SHP77 treated with DMSO at 0.1 percent for 48 hours (cell line): ENCODE data around the gene CSNK1A1.
"Not testable (repeated sequence)": the region's sequence is repeated elsewhere in the genome, so short reads cannot be mapped to it uniquely, and the experiment has no call there.

Experiments
- DNase-seq: peaks from one replicate; lab custom pipeline; 2025; lab: John Stamatoyannopoulos, UW

CSNK1A1 gene

DNA sequence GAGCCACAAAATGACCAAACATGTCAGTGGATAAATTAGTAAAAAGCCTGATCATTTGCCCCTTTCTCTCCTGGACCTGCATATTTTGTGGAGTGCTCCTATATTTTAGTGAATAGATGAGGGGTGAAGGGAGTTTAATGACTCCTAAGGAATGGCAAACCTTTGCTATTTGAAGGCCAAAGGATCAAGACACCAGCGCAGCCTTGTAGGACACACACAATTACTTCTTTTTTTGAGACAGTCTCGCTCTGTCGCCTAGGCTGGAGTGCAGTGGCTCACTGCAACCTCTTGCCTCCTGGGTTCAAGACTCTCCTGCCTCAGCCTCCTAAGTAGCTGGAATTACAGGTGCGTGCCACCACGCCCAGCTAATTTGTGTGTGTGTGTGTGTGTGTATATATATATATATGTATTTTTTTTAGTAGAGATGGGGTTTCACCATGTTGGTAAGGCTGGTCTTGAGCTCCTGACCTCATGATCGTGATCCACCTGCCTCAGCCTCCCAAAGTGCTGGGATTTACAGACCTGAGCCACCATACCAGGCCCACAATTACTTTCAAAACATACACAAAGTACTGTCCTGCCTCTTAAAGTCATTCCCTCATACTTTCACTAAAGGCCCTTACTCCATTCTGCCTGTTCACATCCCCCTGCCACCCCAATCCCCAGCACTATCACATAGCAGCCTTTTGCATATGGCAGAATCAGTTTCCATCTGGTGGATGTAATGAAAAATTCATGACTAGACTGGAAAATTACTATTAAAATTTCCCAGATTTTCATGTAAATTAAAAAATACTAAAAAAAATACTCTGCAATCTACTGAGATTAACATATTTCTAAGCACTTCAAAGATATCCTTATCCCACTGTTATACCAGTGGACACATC, 60.4 kb downstream of the CSNK1A1 start:
- no peak for DNase-seq

DNA sequence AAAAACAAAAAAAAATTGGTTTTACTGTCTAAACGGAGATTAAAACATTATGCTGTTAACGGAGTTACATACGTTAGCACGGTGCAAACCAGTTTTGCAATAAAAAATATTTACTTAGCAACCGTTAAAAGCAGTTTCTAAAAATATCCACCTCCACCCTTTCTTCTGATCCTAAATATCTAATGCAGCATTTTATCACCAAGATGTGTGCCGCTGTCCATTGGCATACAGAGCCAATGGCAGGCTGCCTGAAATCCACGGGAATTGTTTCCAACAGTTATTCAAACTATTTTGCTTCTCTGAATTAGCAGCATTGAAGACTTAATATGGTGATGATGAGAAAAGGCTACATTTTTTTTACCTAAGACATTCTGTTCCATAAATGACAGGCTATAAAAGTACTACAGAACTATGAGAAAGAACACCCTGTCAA, 61.6 kb downstream of the CSNK1A1 start:
- DNase-seq = no peak

DNA sequence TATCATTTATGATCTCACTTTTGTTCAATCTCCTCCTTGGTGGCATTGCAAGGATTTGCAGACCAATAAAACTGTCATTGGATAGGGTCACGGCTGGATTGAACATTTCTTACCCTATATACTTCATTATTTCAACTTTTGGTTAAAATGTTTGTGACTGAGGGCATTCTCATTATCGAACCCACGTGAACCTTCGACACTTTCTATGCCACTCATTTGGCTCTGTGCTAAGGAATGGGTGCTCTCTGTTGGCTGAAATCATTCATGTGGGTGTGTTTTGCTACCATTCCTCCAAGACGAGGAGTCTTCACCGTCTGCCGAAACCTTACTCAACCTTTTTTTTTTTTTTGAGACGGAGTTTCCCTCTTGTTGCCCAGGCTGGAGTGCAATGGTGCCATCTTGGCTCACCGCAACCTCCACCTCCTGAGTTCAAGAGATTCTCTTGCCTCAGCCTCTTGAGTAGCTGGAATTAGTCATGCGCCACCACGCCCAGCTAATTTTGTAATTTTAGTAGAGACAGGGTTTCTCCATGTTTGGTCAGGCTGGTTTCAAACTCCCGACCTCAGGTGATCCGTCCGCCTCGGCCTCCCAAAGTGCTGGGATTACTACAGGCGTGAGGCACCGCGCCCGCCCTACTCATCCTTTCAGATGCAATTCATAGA, 62.5 kb downstream of the CSNK1A1 start:
- DNase-seq = no peak

DNA sequence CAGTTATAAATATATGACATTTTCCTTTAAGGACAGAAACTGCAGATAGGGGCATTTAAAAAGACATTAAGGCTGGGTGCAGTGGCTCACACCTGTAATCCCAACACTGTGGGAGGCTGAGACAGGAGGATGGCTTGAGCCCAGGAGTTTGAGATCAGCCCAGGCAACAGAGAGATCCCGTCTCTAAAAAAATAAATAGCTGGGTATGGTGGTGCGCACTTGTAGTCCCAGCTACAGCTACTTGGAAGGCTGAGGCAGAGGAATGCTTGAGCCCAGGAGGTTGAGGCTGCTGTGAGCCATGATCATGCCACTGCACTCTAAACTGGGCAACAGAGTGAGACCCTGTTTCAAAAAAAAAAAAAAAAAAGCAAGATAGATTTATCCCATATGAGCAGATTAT, 63.6 kb downstream of the CSNK1A1 start:
- DNase-seq = no peak

DNA sequence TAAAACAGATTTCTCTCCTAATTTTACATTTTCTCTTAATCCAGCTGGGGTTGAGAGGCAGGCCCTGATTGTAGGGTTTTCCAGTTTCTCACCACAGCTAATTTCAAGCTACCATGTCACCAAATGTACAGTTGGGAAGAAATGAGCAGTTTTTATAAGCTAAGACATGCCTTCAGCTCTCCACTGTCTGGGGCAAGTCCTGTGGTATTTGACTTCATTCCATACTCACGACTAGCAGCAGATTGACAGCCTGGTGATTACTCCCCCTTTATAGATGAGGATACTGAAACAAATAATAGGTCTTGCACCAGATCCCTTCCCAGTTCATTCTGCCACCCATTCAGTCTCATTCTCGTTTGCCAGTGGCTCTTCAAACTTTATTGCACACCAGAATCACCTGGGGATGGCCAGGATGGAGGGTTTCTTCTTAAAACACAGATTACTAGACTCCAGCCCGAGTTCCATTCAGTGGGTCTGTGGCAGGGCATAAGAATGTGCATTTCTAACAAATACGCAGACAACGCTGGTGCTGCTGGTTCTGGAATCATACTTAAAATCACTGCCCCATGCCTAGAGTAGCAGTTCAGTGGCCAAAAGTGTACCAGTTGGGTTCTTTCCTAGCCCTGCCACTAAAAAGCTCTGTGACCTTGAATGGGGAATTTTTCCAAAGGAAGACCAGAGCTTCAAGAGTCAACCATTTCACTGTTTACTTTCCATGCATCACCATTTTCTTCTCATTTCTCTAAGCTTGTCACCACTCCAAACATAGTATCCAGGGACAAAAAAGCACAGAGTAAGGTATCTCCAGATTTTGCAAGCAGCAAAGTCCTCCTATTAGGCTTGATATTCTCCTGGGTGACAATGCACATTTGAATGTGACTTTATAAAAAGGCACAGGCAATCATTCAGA, 64.3 kb downstream of the CSNK1A1 start:
- DNase-seq = no peak

DNA sequence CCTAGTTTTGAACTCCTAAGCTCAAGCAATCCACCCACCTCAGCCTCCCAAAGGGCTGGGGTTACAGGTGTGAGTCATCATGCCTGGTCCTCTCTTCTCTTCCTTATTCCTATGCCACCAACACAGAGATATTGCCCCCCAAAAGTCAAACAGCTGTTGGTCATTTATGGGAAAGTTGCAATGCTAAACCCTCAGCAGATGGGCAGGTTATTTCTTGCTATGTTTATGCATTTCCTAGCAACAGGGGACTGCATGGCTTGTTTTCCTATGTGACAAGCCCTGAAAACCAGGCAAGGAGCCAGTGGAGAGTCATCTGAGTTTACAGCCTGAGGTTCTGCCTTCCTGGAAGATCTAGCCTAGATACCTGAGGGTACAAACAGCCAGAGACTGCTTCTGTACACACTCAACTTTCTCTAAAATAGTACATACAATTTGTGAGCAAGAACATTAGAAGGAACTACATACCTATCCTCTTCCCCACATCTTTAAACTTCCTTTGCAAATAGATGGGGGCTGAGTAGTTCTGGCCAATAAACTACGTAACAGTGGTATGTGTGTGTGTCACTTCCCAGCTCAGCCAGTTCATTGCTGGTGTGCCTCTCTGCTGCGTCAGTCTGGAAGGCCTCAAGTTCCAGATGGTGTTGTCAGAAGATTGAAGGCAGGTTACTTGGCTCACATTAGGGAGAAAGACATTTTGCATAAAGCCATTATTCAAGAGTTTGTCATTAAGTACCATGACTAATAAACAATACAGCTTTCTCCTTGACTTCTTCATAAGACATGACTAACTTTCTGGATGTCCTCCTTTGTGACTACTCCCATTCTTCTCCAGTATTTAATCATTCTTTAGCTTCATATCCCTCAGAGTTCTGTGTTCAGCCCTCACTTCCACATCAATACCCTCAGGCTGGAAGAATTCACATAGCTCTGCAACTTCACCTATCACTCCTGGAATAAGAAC, 65.3 kb downstream of the CSNK1A1 start:
- no peak for DNase-seq

DNA sequence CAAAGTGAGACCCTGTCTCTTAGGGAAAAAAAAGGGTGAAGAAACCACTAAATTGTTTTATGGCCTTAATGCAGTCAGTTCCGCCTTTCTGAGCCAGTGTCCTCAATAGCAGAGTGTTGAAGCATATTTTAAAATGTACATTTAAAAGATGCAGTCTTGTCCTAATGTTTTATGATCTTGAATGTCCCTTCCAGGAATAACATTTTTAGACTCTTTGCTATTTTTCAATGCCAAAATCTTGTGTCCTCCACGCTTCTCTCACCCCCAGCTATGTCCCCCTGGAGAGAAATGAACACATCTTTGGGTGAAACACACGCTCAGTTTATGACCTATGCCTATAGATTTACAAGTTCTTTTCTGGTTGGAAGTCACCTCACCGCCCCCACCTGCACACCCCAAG, 69.8 kb downstream of the CSNK1A1 start:
- no peak for DNase-seq

DNA sequence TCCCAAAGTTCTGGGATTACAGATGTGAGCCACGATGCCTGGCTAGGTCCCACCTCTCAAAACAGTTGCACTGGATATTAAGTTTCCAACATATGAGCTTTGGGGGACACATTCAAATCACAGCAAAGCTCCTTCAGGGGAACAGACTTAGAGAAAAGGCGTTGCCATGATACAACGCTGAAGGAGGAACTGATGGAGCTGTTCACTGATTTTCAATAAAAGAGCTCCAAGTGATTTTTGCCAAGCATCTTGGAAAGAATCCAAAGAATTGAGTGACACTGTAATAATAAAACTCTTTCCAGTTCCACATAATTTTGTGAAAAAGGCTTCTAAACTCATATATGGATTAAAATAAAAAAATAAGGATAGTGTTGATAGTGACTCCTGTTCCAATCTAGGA, 72.5 kb downstream of the CSNK1A1 start:
- no peak for DNase-seq

DNA sequence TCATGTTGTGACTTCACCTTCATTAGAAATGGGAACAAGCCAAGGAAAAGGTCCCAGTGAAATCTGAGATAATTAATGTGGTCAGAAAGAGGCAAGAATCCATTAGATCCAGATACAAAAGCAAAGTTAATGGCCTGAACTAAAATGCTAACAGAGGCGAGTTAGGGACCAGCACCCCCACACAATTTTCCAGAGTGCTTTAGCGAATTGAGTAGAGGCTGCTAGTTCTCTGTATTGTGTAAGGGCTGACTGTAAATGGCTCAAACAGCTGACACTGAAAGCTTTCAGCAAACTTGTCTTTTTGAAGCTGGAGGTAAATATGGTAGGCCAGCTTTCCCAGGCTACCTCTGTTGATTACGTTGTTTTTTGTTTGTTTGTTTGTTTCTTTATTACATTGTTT, 75.5 kb downstream of the CSNK1A1 start:
- no peak for DNase-seq

DNA sequence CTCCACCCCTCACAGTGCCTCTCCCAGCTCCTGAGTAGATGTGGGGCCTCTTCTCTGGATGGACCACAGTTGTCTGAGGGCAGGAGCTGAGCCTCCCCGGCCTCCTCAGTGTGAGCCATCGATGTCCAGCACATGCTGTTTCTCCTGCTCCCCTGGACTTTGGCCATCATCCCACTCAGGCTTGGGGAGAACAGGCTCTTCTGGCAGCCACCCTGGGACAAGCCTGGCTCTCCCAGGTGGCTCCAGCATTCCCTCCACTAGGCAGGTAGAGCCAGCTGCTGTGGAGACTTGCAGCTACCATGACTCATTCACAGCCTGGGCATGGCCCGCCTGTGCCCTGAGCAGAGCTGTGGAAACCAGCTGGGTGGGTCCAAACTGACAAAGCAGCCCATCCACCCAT, 77.0 kb downstream of the CSNK1A1 start:
- DNase-seq = no peak

DNA sequence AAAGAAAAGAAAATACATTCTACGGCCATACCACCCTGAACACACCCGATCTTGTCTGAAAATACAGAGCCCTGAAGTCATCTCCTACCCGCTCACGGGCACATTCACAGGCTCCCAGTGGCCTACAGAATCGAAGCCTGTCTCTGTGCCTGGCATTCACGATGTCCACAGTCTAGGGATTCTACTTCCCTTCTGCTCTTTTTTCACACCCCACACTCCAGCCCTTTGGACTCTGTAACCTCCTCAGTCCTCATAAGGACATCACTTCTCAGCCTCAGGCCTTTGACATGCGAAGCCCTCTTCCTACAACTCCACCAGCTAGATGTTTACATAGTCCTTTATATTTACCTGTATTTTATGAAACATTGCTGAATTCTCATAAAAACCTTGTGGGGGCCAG, 77.8 kb downstream of the CSNK1A1 start:
- no peak for DNase-seq

DNA sequence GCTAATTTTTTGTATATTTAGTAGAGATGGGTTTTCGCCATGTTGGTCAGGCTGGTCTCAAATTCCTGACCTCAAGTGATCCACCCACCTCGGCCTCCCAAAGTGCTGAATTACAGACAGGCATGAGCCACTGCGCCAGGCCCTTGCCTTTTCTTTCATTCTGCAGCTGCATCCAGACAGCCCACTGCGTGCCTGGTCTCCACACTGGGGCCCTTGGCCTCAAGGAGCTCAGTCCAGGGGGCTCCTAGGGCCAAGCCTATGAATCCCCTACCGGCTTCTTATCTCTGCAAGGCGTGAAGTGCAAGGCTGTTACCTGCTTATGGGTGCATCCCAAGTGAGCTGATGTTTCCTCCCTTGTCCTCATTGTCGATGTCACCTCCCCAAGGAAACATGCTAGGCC, 78.8 kb downstream of the CSNK1A1 start:
- DNase-seq = no peak

DNA sequence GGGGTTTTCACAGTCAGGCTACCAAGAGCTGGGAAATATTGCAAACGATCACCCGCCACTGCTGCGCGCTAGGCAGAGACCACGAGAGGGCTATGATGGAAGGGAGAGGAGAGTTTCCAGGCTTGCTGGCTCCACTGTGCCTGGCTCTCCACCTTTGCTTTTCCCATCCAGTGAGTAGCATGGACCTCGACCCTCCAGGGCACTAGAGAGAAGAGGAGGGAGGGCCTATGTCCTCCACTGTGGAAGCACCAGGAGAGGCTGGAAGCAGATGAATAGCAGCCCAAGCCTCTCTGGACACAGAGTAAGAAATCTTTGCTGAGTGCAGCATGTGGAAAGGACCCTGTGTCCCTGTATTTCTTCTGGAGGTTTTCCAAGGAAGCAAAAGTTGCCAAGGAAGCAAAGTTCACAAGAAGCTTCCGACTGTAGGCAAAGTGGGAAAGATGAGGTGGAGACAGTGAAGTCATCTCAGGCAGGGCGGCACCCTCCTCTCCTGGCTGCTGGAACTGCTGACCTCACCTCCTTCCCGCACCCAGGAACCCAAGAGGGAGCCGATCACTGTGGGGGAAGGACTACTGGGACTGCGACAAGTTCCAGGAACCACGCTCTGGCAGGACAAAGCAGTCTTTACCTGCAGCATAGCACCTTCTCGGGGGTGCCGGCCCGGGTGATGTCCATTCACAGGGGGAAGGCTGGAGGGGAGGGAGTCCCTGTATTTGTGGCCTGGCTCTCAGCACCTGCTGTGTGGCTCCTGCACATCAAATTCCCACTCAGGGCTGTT, 79.6 kb downstream of the CSNK1A1 start:
- DNase-seq = no peak

DNA sequence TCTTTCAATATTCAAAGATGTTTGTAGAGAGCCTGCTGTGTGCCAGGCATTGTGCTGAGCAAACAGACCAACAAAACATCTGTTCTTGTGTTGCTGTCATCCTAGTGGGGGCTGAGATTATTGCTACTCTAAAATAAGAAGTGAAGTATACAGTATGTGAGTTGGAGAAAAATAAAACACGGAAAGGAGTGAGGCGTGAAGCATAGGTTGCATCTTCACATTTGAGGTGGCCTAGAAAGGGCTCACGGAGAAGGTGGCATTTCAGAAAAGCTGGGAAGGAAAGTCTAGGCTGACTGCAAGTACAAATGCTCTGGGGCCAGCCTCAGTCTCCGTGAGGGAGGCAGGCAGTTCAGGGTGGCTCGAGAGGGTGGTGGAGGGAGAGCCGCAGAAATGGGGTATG, 80.3 kb downstream of the CSNK1A1 start:
- no peak for DNase-seq

DNA sequence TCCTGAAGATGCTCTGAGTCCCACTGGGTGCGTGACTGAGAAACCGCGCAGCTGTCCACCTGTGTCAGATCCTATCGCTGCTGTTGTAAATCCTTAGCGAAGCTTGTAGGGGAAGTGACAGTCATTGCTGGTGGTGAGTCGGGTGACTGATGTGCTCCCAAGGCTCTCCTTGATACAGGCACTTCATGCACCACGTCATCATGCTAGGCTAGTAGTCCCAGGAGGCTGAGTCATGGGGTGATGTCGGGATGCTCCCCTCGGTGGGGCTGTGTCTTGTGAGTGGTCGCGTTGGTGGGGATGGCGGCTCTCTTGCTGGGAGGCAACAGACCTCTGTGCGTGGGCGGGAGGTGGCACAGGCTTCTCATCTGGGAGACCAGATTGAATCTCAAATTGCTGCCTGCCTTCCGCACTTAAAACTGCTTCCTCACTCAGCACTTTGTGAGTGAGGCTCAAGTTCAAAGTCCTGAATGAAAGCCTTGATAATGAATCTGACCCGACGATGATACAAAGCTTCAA, 84.7 kb downstream of the CSNK1A1 start:
- DNase-seq = no peak

DNA sequence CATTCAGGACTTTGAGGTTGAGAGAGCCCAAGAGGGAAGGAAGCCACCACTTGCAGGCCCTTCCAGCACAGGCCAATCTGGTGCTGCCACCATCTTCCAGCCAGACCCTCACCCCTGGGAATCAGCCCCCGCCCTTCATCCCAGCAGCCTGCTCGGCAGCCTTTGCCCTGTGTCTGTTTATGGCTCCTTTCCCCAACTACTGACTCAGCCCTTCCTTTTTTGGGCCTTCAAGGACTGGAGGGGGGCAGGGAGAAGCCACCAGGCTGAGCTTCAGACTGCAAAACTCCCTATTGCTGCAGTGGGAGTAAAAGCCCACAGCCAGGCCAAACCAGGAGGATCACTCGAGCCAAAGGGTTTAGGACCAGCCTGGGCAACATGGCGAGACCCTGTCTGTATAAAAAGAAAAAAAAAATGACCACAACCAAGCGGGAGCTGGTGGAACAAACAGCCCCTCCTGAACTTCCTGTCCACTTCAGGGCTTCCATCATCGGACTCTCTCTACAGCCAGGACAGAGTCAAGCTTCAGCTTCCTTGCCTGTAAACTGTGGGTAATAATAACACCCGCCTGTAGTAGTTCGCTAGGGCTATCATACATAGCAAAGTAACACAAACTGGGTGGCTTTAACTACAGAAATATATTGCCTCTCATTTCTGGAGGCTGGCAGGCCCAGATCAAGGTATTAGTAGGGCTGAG, 86.3 kb downstream of the CSNK1A1 start:
- no peak for DNase-seq

DNA sequence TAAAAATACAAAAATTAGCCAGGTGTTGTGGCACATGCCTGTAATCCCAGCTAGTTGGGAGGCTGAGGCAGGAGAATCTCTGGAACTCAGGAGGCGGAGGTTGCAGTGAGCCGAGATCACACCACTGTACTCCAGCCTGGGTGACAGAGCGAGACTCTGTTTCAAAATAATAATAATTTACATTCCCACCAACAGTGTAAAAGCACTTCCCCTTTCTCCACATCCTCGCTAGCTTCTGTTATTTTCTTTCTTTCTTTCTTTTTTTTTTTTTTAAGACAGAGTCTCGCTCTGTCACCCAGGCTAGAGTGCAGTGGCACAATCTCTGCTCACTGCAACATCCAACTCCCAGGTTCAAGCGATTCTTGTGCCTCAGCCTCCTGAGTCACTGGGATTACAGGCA, 89.3 kb downstream of the CSNK1A1 start:
- DNase-seq = not testable (repeated sequence)

DNA sequence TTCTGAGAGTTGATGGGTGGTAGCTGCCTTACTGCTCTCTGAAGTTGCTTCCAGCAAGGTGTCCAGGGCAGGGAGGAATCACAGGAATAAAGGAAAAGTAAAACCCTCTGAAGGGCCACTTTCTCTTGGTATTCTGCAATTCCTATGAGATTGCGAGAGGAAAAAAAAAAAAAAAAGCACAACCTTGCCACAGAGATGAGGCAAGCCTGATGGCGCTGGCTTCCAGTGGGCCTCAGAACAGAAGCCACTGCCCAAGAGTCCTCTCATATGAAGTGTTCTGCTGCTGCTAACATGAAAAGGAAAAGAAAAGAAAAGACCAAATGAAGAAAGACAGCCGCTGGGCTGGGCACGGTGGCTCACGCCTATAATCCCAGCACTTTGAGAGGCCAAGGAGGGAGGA, 91.3 kb downstream of the CSNK1A1 start:
- no peak for DNase-seq

DNA sequence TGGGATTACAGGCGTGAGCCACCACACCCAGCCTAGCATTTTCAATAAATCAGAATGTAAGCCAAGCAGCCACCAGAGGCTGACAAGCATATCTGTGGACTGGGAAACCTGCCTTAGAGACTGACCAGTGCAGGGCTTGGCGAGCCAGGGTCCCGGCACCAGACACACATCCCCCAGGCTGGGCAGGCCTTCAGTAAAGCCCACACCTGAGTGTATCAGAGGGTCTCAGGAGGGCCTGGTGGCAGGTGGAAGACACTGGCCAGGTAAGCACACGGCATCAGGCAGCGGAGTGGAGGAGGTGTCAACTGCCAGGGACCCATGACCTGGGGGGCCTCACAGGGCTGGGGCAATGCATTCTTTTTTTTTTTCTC, 93.9 kb downstream of the CSNK1A1 start:
- no peak for DNase-seq
